ENCODE results near the gene NPIPB9. TPM values are rescaled to one million over a fixed set of nuclear protein-coding genes. Genes with fewer than 3 reads are reported as not detected.

Gene NPIPB9
- total RNA-seq, 1 donor from 2014 or later, result not detected

- H3K4me1 ChIP-seq, result peaks cover 0 to 20% of the 10 kb centered on the region in 2 donors
- intact Hi-C loops (cut with DNase I), result loop anchor here (2.0 kb wide), 1 partner anchor 103 kb away; the partner anchor contains the start of gene RABEP2
- peaks cover 15 to 18% of the 10 kb centered on the region in 2 donors for H3K36me3 ChIP-seq
- peak overlapping the region; percentile 98 to 100 for H3K4me3 ChIP-seq
- DNase-seq (ENCODE audit: low spot score in 2 of 2), result no peak
- no peak for TF ChIP-seq CTCF (IDR thresholded peaks at IDR 0.05)
- peak overlapping the region; percentile 99 to 100 for H3K27ac ChIP-seq
- no peaks in the 10 kb centered on the region for H3K9me3 ChIP-seq
- no peaks in the 10 kb centered on the region for H3K27me3 ChIP-seq
Measured at GRCh38 chr16:28821874-28822519, 70.4 kb downstream of the NPIPB9 start.

Other genes starting within 250 kb of the NPIPB9 start
- not detected for gene IL27, start 245.0 kb upstream of the NPIPB9 start, total RNA-seq
- gene NUPR1, start 212.8 kb upstream of the NPIPB9 start, total RNA-seq, result 290 TPM
- gene SGF29, start 197.9 kb upstream of the NPIPB9 start, total RNA-seq, result 14.0 TPM
- 4.3 TPM for gene SULT1A2, start 154.7 kb upstream of the NPIPB9 start, total RNA-seq
- 46.2 TPM for gene SULT1A1, start 141.7 kb upstream of the NPIPB9 start, total RNA-seq
- not detected for gene NPIPB8, start 113.7 kb upstream of the NPIPB9 start, total RNA-seq
- gene EIF3C, start 40.3 kb upstream of the NPIPB9 start, total RNA-seq, result 356 TPM
- 169 TPM for gene ATXN2L, start 71.2 kb downstream of the NPIPB9 start, total RNA-seq
- 92.5 TPM for gene TUFM, start 94.6 kb downstream of the NPIPB9 start, total RNA-seq
- gene SH2B1, start 112.1 kb downstream of the NPIPB9 start, total RNA-seq, result 69.6 TPM
- gene ATP2A1, start 126.7 kb downstream of the NPIPB9 start, total RNA-seq, result not detected
- gene RABEP2, start 173.5 kb downstream of the NPIPB9 start, total RNA-seq, result 64.5 TPM
- gene CD19, start 180.2 kb downstream of the NPIPB9 start, total RNA-seq, result not detected
- 11.2 TPM for gene NFATC2IP, start 199.2 kb downstream of the NPIPB9 start, total RNA-seq
- 59.3 TPM for gene SPNS1, start 223.0 kb downstream of the NPIPB9 start, total RNA-seq
- 53.4 TPM for gene LAT, start 233.3 kb downstream of the NPIPB9 start, total RNA-seq